ENCODE data around the gene DNAJC1. TPM values are rescaled to one million over a fixed set of nuclear protein-coding genes. Genes with fewer than 3 reads are reported as not detected.

The DNAJC1 gene
- total and polyA plus RNA-seq, 10 of the 15 experiments (the other 5 are each of a cell fraction or from before 2014, with no cell fraction given) = 2.5 to 39.3 (median 20.4) TPM

- Histone ChIP-seq H2AFZ (ENCODE audit: control insufficient read depth, low read depth, low read length) (no peak overlapping the region), H3K9me3 (replicated peaks; ENCODE audit: control insufficient read depth, insufficient read depth, low read length) (no peaks in the 10 kb centered on the region), H3K36me3 (ENCODE audit: control insufficient read depth in 2 of 2, insufficient read depth in 2 of 2, low read length in 1 of 2) (no peaks in the 10 kb centered on the region), H3K27ac (ENCODE audit: control insufficient read depth, insufficient read depth) (no peak overlapping the region), H3K79me2 (ENCODE audit: control insufficient read depth, insufficient read depth, low read length) (peaks cover 20% of the 10 kb centered on the region), H3K27me3 (replicated peaks in 1 of 2; ENCODE audit: control insufficient read depth in 2 of 2, insufficient read depth in 2 of 2, low read length in 1 of 2) (no peaks in the 10 kb centered on the region), H4K20me1 (ENCODE audit: control insufficient read depth, insufficient read depth) (no peaks in the 10 kb centered on the region), H3K4me2 (ENCODE audit: control insufficient read depth, insufficient read depth) (no peak overlapping the region), H3K9ac (ENCODE audit: control insufficient read depth, insufficient read depth, low read length) (no peak overlapping the region; the same call in 1 of the 2 replicates), H3K4me1 (ENCODE audit: control insufficient read depth, insufficient read depth, low read length) (no peaks in the 10 kb centered on the region), H3K4me3 (no peak overlapping the region)
- RAD21 ChIA-PET (ENCODE audit: unreplicated experiment) = interaction anchor here (1.0 kb wide), 2 partner anchors 233 to 993 kb away, joined by 3 to 4 read pairs; no protein-coding TSS in a partner anchor
- TF ChIP-seq REST (IDR thresholded peaks at IDR 0.05; ENCODE audit: low read depth, low read length) (no peak), E4F1 (IDR thresholded peaks at IDR 0.05; ENCODE audit: borderline replicate concordance, partially characterized antibody) (no peak), ATF7 (IDR thresholded peaks at IDR 0.05; ENCODE audit: low read depth) (peak; percentile 60; the same call in 1 of the 2 replicates), ELK1 (IDR thresholded peaks at IDR 0.05; ENCODE audit: low read depth, low read length) (no peak)
- BruUV-seq (replicated peaks) = no TSS peak
- SMC1A ChIA-PET (ENCODE audit: uncharacterized antibody, unreplicated experiment) = interaction anchor here (3.5 to 5.9 kb wide), 2 partner anchors 9 to 993 kb away, joined by 39 to 50 read pairs; partner anchors contain the start of gene DNAJC1
- in situ Hi-C loops (cut with MboI) (loop anchor here (5.0 to 10.0 kb wide), 2 partner anchors 579 to 997 kb away; no protein-coding TSS in a partner anchor), intact Hi-C loops (cut with micrococcal nuclease; ENCODE audit: unreplicated experiment) (loop anchor here (10.0 kb wide), 1 partner anchor 579 kb away; no protein-coding TSS in a partner anchor)
- POLR2A ChIA-PET = no interaction called here
- FAIRE-seq = no peak
- CTCF ChIA-PET = interaction anchor here (0.5 to 1.0 kb wide), 3 partner anchors 13 to 993 kb away, joined by 3 read pairs; no protein-coding TSS in a partner anchor
- DNase-seq (ENCODE audit: low read depth, low spot score) = no peak
- WGBS (ENCODE audit: insufficient coverage, insufficient replicate concordance, low lambda C conversion rate, missing lambda C conversion rate) = 73% methylated on average over 2 of the region's 2 CpGs
- peak; percentile 33 for ATAC-seq
Observed at GRCh38 chr10:21995557-21995956, 8.0 kb downstream of the DNAJC1 start.

Measured in GM12878 (cell line).